Keratinocyte (primary cell): Measurements from ENCODE around the gene DNAJC12. TPM values are rescaled to one million over a fixed set of nuclear protein-coding genes. Genes with fewer than 3 reads are reported as not detected.

Experiments used
- DNase-seq: peaks from one replicate; pipeline ENCODE4 v3.0.0-alpha.2; 2011; ENCODE audit warnings: low read depth, missing footprints, low spot score
- FAIRE-seq: peaks from 2 replicates; lab custom pipeline; 2011; peaks lifted over from hg19 to GRCh38; lab: Jason Lieb, UNC
- H2AFZ ChIP-seq: 2 replicates; pipeline ENCODE4 v1.6.0; 2012; ENCODE audit warnings: low read length, control low read depth, inconsistent platforms; ENCODE audit not compliant: control insufficient read depth
- H3K27ac ChIP-seq: 2 replicates; pipeline ENCODE4 v1.5.1; 2011; ENCODE audit warnings: low read length; ENCODE audit not compliant: control insufficient read depth, insufficient read depth
- H3K27me3 ChIP-seq: 3 replicates; pipeline ENCODE4 v1.6.0; 2011; ENCODE audit warnings: low read length; ENCODE audit not compliant: control insufficient read depth, insufficient read depth; ENCODE audit errors: extremely low read depth
- H3K36me3 ChIP-seq, 2 experiments: 2 replicates in 1 of 2; 3 replicates in 1 of 2; pipeline ENCODE4 v1.5.1; 2011; ENCODE audit warnings: low read length in 2 of 2, mild to moderate bottlenecking in 1 of 2; ENCODE audit not compliant: control insufficient read depth in 2 of 2, insufficient read depth in 2 of 2; ENCODE audit errors: extremely low read depth in 1 of 2
- H3K4me1 ChIP-seq: 3 replicates; pipeline ENCODE4 v1.5.1; 2011; ENCODE audit warnings: low read length; ENCODE audit not compliant: control insufficient read depth, insufficient read depth; ENCODE audit errors: extremely low read depth
- H3K4me2 ChIP-seq: 3 replicates; pipeline ENCODE4 v1.6.0; 2011; ENCODE audit warnings: low read depth, low read length; ENCODE audit not compliant: control insufficient read depth, insufficient read depth; ENCODE audit errors: extremely low read depth
- H3K4me3 ChIP-seq, 3 experiments: fragments of 200-600 bp in 1 of 3; sonication (generic) in 1 of 3; 2 replicates in 2 of 3; 3 replicates in 1 of 3; pipeline ENCODE4 v1.5.1; 2011 to 2016; ENCODE audit warnings: low read length in 3 of 3, mild to moderate bottlenecking in 3 of 3, control low read depth in 2 of 3, inconsistent platforms in 1 of 3, low read depth in 1 of 3, mixed read lengths in 1 of 3, mixed run types in 1 of 3, moderate library complexity in 1 of 3; ENCODE audit not compliant: control insufficient read depth in 2 of 3, insufficient read depth in 2 of 3; ENCODE audit errors: extremely low read depth in 1 of 3
- H3K79me2 ChIP-seq: 2 replicates; pipeline ENCODE4 v1.6.0; 2012; ENCODE audit warnings: low read length; ENCODE audit not compliant: control insufficient read depth, insufficient read depth
- H3K9ac ChIP-seq: 3 replicates; pipeline ENCODE4 v1.6.0; 2011; ENCODE audit warnings: low read length; ENCODE audit not compliant: control insufficient read depth, insufficient read depth; ENCODE audit errors: extremely low read depth
- H3K9me1 ChIP-seq: 3 replicates; pipeline ENCODE4 v1.6.0; 2011; ENCODE audit warnings: low read length; ENCODE audit not compliant: control insufficient read depth, insufficient read depth; ENCODE audit errors: extremely low read depth
- H3K9me3 ChIP-seq: 2 replicates; pipeline ENCODE4 v1.5.1; 2012; ENCODE audit warnings: low read depth, low read length; ENCODE audit not compliant: control insufficient read depth
- H4K20me1 ChIP-seq: 3 replicates; pipeline ENCODE4 v1.6.0; 2011; ENCODE audit warnings: low read length; ENCODE audit not compliant: control insufficient read depth, insufficient read depth; ENCODE audit errors: extremely low read depth
- CTCF ChIP-seq, 3 experiments: IDR thresholded peaks in 1 of 3; conservative IDR thresholded peaks in 1 of 3; optimal IDR thresholded peaks in 1 of 3; 2 replicates in 2 of 3; 3 replicates in 1 of 3; pipeline versions ENCODE3 to v1.5.1; 2011; ENCODE audit warnings: low read length in 3 of 3, mild to moderate bottlenecking in 3 of 3, moderate library complexity in 2 of 3, control low read depth in 1 of 3, inconsistent platforms in 1 of 3; ENCODE audit not compliant: insufficient read depth in 2 of 3; ENCODE audit errors: extremely low read depth in 1 of 3
- EZH2 ChIP-seq: IDR thresholded peaks from one replicate; pipeline ENCODE4 v1.6.1; 2012; ENCODE audit warnings: inconsistent platforms, mild to moderate bottlenecking, low read length, moderate library complexity
- dilution Hi-C: fragments of 300-500 bp; cut with MboI; formaldehyde crosslinking; loops from one replicate; pipeline ENCODE4 v1.7.0; 2020; ENCODE audit warnings: low sequenced_read_pairs; ENCODE audit not compliant: extremely low pct_ligation_motif_present
- polyA plus RNA-seq, 5 experiments: library from polyadenylated mRNA; depleted of rRNA in 3 of 5; stranded (reverse) in 3 of 5; stranded (forward) in 1 of 5; unstranded in 1 of 5; fragments of >200 nt; gene quantifications; 1 replicate in 1 of 5; 2 replicates in 3 of 5; 3 replicates in 1 of 5; pipeline versions ENCODE4 v1.2.1 to v1.2.3, GENCODE V29; 2011 to 2012; ENCODE audit warnings: missing spikeins in 2 of 5, low read depth in 1 of 5, low replicate concordance in 1 of 5

Gene DNAJC12
- polyA plus RNA-seq, 1 donor (not counting 4 experiments of a cell fraction or from before 2014, with no cell fraction given) = 0.31 TPM

DNA sequence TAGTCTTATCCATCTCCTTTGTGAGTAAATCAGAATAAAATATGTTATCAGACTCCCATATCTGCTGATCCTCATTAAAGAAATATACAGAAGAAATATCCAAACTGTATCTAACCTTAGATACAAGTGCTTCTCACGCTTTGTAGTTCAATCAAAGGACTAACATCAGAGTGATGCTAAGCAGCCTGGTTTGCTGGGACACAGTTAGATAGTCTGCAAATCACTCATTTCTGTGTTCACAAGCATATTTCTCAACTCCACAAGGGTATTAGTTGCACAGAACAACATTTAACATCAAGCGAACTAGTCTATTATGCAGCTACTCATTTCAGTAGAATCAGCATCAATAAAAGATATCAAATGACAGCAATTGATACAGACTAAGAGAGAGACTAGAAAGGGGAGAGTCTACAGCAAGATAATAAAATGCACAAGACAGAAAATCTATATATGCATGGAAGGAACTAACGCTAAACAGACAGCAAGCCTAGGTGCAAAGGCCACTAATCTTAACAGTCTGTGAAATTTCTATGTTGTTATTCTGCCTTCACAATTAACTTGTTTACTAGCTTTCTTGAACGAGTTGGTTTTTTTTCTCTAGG is 30.0 kb downstream of the DNAJC12 start:
- Histone ChIP-seq H3K27me3 (no peaks in the 10 kb centered on the region), H3K27ac (no peak overlapping the region), H3K4me1 (no peaks in the 10 kb centered on the region), H2AFZ (no peak overlapping the region), H4K20me1 (no peaks in the 10 kb centered on the region), H3K4me3 (no peak overlapping the region), H3K9me1 (no peaks in the 10 kb centered on the region), H3K9ac (no peak overlapping the region), H3K9me3 (no peaks in the 10 kb centered on the region), H3K4me2 (no peak overlapping the region), H3K36me3 (no peaks in the 10 kb centered on the region), H3K79me2 (no peaks in the 10 kb centered on the region)
- dilution Hi-C loops = no loop called here
- DNase-seq = no peak
- no peak for FAIRE-seq
- TF ChIP-seq EZH2 (no peak), CTCF (optimal IDR thresholded peaks at IDR 0.05 in 1 of 3, IDR thresholded peaks at IDR 0.05 in 1 of 3, conservative IDR thresholded peaks at IDR 0.05 in 1 of 3; ENCODE audit: extremely low read depth in 1 of 3, insufficient read depth in 2 of 3, low read length in 3 of 3) (no peak)

GRCh38 chr10:67804395-67804678 is 33.7 kb downstream of the DNAJC12 start:
- dilution Hi-C loops = no loop called here
- Histone ChIP-seq H3K4me2 (no peak overlapping the region), H3K9me3 (no peaks in the 10 kb centered on the region), H3K36me3 (no peaks in the 10 kb centered on the region), H3K9ac (no peak overlapping the region), H3K4me1 (no peaks in the 10 kb centered on the region), H3K27ac (no peak overlapping the region), H3K9me1 (no peaks in the 10 kb centered on the region), H3K79me2 (no peaks in the 10 kb centered on the region), H4K20me1 (no peaks in the 10 kb centered on the region), H3K4me3 (no peak overlapping the region), H2AFZ (no peak overlapping the region), H3K27me3 (no peaks in the 10 kb centered on the region)
- TF ChIP-seq CTCF (optimal IDR thresholded peaks at IDR 0.05 in 1 of 3, IDR thresholded peaks at IDR 0.05 in 1 of 3, conservative IDR thresholded peaks at IDR 0.05 in 1 of 3; ENCODE audit: extremely low read depth in 1 of 3, insufficient read depth in 2 of 3, low read length in 3 of 3) = no peak
- no peak for TF ChIP-seq EZH2
- FAIRE-seq (no peak), DNase-seq (no peak)
